ENCODE results near the gene MC1R. TPM values are rescaled to one million over a fixed set of nuclear protein-coding genes. Genes with fewer than 3 reads are reported as not detected.

Gene MC1R
- polyA plus RNA-seq, 3 donors: 3.1 to 6.4 (median 5.3) TPM

GRCh38 chr16:89893642-89894548 is 24.8 kb upstream of the MC1R start:
- DNase-seq: no peak

DNA sequence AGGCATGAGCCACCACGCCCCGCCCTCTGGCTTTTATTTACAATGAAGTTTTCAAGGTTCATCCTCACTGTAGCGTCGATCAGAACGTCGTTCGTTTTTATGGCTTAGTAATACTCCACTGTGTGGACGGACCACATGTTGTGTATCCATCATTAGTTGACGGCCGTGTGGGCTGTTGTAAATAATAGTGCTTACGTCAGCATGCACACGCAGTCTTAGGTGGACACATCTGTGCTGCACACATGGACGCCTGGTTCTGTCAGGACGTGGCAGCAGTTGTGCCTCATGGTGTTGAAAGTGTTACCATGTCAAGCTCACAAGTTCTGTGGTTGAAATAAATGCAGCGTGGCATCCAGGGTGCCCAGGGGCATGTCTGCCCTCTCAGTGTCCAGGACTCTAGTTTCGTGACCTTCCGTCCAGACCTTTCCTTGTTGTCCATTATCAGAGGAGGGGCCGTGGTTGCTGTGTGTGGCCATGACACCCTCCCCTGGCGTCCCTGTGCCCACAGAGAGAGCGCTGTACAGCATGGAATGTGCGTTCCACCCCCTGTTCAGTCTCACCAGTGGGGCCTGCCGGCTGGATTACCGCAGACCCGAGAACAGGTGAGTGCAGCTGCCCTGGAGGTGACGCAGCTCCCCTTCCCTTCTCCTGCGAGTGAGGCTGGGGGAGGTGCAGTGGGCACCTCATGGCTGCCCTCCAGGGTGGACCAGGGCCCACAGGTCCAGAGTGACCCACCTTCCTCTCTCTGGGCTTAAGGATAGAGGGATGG is 23.0 kb upstream of the MC1R start:
- no peak for DNase-seq

- no peak for DNase-seq
Measured at GRCh38 chr16:89897204-89897603, 21.5 kb upstream of the MC1R start.

DNA sequence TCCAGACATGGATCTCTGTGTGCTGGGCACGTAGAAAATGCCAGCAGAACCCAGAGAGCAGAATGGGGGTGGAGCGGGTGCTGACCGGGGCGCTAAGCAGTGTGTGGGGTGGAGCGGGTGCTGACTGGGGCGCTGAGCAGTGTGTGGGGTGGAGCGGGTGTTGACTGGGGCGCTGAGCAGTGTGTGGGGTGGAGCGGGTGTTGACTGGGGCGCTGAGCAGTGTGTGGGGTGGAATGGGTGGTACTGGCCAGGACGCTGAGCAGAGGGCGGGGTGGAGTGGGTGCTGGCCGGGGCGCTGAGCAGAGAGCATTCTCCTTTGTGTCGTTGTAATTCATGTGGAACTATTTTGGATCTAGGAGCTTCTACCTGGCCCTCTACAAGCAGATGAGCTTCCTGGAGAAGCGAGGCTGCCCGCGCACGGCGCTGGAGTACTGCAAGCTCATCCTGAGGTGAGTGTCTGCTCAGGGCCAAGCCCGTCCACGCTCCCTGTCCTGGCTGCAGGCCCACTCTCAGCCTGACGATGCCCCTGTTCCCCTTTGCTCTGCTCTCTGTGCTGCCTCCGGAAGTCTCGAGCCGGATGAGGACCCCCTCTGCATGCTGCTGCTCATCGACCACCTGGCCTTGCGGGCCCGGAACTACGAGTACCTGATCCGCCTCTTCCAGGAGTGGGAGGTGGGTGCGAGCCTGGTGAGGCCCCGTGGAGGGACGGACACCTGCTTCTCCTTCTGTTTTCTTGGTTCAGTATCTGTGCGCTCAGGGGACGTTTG is 20.3 kb upstream of the MC1R start:
- DNase-seq: no peak

- no peak for DNase-seq
Measured at GRCh38 chr16:89899879-89900481, 18.7 kb upstream of the MC1R start.

DNA sequence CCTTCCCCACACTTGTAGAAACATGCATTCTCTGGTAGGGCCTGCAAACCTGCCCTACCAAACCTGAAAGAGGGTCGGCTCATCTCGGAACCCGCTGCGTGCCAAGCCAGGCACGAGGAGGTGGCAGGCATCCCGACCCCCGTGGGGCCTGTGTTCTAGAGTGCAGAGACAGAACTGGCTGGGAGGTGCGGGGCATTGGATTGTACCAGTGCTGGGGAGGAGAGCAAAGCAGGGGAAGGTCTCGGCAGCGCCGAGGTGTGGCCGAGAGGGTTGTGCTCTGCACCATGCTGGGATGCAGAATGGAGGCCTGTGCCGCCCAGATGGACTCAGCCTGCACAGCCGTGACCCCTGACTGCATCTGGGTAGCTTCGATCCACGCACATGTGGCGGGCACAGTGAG is 17.8 kb upstream of the MC1R start:
- DNase-seq: no peak

DNA sequence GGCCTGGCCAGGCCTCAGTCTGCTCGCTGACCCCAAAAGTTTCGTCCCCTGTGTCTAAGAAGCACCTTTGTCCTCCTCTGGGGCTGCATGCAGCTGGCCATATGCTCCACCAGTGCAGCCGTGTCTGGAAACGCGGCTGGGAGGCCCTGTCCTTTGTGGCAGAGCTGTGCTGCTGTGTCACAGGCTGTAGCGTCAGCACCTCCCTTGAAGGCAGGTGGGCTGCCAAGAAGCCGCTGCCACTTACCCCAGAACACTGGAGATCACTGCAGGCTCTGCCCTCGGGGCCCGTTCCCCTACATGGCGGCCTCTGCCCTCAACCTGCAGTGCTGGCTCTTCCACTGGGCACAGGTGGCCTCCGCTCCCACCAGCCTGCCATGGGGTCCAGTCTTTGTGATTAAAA is 15.7 kb upstream of the MC1R start:
- DNase-seq: no peak

DNA sequence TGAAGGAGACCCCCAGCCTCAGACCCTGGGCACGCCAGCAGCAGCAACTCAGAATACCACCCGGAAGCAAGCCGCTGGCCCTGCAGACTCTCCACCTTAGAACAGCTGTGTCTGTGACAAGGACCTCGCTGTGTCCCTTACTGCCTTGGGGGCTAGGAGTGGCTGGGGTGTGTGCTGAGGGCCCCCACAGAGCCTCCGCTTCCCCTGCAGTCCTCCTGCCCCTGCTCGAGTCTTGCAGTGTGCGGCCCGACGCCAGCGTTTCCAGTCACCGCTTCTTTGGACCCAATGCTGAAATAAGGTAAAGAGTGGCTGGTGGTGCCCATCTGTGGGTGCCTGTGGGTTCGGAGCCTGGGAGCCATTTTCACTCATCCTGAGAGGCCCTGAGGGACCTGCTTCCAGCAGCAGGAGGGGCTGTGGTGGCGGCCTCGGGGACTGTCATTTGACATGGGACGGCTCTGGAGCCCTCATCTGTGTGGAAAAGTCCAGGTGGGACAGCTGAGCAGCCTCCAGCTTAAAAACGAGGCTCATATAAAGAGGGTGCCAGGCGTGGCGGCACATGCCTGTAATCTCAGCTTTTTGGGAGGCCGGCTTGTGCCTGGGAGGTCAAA is 14.7 kb upstream of the MC1R start:
- no peak for DNase-seq

DNA sequence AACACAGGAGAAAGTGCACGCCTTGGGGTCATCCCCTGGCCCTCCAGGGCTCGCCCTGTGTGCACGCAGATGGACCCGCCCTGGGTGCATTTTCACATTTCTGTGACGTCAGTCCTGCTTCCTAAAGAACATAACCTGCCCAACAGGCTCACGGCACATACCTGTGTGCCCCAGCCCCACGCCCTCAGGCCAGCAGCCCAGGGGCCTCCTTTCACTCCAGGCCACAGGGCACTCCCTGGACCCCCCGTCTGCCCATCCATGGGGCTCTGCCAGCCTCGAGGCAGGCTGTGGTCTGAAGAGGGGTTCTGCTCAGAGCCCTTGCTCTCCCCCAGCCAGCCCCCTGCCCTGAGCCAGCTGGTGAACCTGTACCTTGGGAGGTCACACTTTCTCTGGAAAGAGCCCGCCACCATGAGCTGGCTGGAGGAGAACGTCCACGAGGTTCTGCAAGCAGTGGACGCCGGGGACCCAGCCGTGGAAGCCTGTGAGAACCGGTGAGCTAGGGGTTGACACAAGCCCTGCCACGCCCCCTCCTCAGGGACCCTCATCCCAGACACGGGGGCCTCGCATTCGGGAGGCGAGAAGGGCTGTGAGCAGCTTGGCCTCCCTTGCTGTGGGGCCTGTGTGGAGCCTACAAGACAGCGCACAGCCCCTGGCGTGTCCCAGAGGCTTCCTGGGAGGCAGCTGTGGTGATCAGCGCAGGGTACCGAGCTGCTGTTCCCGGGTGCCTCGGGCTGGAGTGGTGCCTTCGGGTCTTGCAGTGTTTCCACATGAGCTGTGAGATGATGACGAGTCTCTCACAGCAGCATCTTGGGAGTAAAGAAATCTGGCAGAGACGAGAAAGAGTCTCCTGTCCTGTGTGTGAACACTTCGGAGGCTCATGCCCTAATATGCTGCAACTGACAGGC is 13.8 kb upstream of the MC1R start:
- no peak for DNase-seq

DNA sequence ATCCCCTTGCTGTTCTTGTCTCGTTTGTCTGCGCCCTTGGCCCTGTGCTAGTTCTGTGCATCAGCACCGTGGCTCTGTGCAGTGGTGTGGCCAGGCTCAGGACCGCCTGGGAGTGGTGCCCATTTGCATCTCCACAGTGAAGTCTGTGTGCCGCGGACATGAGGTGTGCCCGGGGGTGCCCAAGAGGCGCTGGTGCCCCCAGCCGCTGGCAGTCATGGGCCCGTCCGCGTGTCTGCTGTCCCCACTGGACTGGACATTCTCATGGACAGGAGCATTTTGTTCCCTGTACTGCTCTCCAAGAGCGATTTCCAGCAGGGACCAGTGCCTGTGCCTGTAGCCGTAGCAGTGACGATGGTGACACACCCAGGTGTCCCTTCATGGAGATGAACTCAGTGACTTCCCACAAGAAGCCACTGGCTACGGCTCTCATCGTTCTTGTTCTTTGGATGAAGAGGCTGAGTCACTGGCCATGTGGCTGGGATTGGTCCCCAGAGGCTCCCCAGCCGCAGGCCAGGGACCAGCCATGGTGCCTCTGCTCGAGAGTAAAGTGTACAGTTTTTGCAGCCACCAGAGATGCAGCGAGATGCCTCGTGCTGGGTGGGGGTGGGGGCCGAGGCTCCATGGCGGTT is 13.0 kb upstream of the MC1R start:
- no peak for DNase-seq

GRCh38 chr16:89906140-89907025 is 12.3 kb upstream of the MC1R start:
- no peak for DNase-seq

- DNase-seq: no peak
Measured at GRCh38 chr16:89907055-89907814, 11.4 kb upstream of the MC1R start.

DNA sequence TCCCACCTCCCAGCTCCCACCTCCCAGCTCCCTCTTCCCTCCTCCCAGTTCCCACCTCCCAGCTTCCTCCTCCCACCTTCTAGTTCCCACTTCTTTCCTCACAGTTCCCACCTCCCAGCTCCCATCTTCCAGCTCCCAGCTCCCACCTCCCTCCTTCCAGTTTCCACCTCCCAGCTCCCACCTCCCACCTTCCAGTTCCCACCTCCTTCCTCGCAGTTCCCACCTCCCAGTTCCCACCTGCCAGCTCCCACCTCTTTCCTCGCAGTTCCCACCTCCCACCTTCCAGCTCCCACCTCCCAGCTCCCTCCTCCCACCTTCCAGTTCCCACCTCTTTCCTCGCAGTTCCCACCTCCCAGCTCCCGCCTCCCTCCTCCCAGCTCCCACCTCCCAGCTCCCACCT is 10.4 kb upstream of the MC1R start:
- DNase-seq: no peak

- DNase-seq: peak; percentile 31
Measured at GRCh38 chr16:89909777-89910716, 8.6 kb upstream of the MC1R start.

- no peak for DNase-seq
Measured at GRCh38 chr16:89910717-89911354, 7.8 kb upstream of the MC1R start.

- no peak for DNase-seq
Measured at GRCh38 chr16:89911375-89911774, 7.3 kb upstream of the MC1R start.

Measured in renal pelvis (tissue), 4 donors.